Measurements from ENCODE around the gene GNRHR.

The GNRHR gene

GRCh38 chr4:67701517-67701850 is 52.7 kb downstream of the GNRHR start:
- TF ChIP-seq RAD21 (IDR thresholded peaks at IDR 0.05; ENCODE audit: low read depth) (no peak), FOXM1 (IDR thresholded peaks at IDR 0.05; ENCODE audit: borderline replicate concordance, low read depth) (no peak), EP300 (IDR thresholded peaks at IDR 0.05; ENCODE audit: borderline replicate concordance) (no peak), CREB1 (IDR thresholded peaks at IDR 0.05; ENCODE audit: low read depth) (no peak), USF1 (IDR thresholded peaks at IDR 0.05) (no peak), YY1 (IDR thresholded peaks at IDR 0.05; ENCODE audit: low read depth) (no peak), TAF1 (IDR thresholded peaks at IDR 0.05; ENCODE audit: low read depth) (no peak), ZBTB7A (IDR thresholded peaks at IDR 0.05; ENCODE audit: low read depth) (no peak)
- TF ChIP-seq, protein P1, sequence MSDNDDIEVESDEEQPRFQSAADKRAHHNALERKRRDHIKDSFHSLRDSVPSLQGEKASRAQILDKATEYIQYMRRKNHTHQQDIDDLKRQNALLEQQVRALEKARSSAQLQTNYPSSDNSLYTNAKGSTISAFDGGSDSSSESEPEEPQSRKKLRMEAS (IDR thresholded peaks at IDR 0.05) = no peak

DNA sequence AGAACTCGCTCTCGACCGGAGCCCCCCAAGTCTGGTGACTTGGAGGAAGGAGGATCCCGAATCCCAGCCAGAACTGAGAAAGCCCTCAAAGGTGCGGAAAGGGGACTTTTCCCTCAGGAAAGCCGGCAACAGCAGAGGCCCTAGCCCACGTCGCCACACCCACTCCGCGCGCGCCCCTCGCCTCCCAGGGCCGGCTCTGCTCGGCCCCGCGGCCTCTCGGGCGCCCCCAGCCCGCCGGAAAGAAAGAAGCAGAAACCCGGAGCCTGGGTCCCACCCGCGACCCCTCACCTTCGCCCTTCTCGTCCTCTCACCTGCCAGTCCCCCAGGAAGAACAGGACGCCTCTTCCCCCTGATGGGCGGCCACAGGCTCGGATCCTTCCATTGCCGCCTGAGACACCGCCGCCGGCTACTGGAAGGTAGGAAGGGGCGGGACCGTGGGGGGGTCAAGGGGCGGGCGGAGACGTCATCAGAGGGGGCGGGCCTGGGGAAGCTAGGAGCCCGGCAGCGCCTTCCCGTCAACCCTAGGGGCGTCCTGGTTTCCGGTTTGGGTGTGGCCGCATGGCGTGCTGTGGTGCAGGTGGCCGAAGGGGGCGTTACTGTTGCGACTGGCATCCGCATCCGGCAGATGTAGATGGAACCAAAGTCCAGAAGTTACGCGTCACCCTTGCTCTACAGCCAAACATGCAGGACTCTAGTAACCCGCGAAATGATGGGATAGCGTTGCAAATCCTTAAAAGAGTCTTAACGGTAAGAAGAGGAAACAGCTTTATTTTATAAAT is 53.3 kb downstream of the GNRHR start, which contains the start of gene UBA6:
UBA6 (minus strand) TSS at position 418 of the 779 bp plus-strand sequence; CDS start at position 382, 36 bp downstream.
- TF ChIP-seq NFIC (IDR thresholded peaks at IDR 0.05) = peak; percentile 14; the same call in 1 of the 2 replicates
- TF ChIP-seq TEAD4 (IDR thresholded peaks at IDR 0.05) = no peak
- no peak for TF ChIP-seq FOXM1 (IDR thresholded peaks at IDR 0.05; ENCODE audit: borderline replicate concordance, low read depth)
- peak; percentile 54 for TF ChIP-seq TCF12 (IDR thresholded peaks at IDR 0.05; ENCODE audit: low read depth)
- TF ChIP-seq CEBPB (IDR thresholded peaks at IDR 0.05) = no peak
- no peak for TF ChIP-seq EP300 (IDR thresholded peaks at IDR 0.05; ENCODE audit: borderline replicate concordance)
- peak; percentile 42; the same call in 1 of the 2 replicates for TF ChIP-seq USF1 (IDR thresholded peaks at IDR 0.05)
- TF ChIP-seq YY1 (IDR thresholded peaks at IDR 0.05; ENCODE audit: low read depth) = peak; percentile 82
- no peak for TF ChIP-seq EGR1 (IDR thresholded peaks at IDR 0.05)
- peak; percentile 74 for TF ChIP-seq TAF1 (IDR thresholded peaks at IDR 0.05; ENCODE audit: low read depth)
- no peak for TF ChIP-seq RAD21 (IDR thresholded peaks at IDR 0.05; ENCODE audit: low read depth)
- TF ChIP-seq, protein P1 (IDR thresholded peaks at IDR 0.05) = peak; percentile 86
- TF ChIP-seq CREB1 (IDR thresholded peaks at IDR 0.05; ENCODE audit: low read depth) = peak; percentile 53; the same call in 1 of the 2 replicates
- TF ChIP-seq REST (IDR thresholded peaks at IDR 0.05; ENCODE audit: low read depth) = no peak
- TF ChIP-seq ZBTB7A (IDR thresholded peaks at IDR 0.05; ENCODE audit: low read depth) = peak; percentile 87

GRCh38 chr4:67700116-67700737 is 54.0 kb downstream of the GNRHR start:
- TF ChIP-seq, protein P1 (IDR thresholded peaks at IDR 0.05) = no peak; the same call in 1 of the 2 replicates
- no peak for TF ChIP-seq RAD21 (IDR thresholded peaks at IDR 0.05; ENCODE audit: low read depth)
- TF ChIP-seq FOXM1 (IDR thresholded peaks at IDR 0.05; ENCODE audit: borderline replicate concordance, low read depth) = no peak
- TF ChIP-seq EGR1 (IDR thresholded peaks at IDR 0.05) = no peak
- no peak for TF ChIP-seq TEAD4 (IDR thresholded peaks at IDR 0.05)
- no peak for TF ChIP-seq ZBTB7A (IDR thresholded peaks at IDR 0.05; ENCODE audit: low read depth)
- no peak for TF ChIP-seq TCF12 (IDR thresholded peaks at IDR 0.05; ENCODE audit: low read depth)
- TF ChIP-seq TAF1 (IDR thresholded peaks at IDR 0.05; ENCODE audit: low read depth) = no peak
- TF ChIP-seq NFIC (IDR thresholded peaks at IDR 0.05) = no peak
- TF ChIP-seq CEBPB (IDR thresholded peaks at IDR 0.05) = no peak
- no peak for TF ChIP-seq YY1 (IDR thresholded peaks at IDR 0.05; ENCODE audit: low read depth)
- TF ChIP-seq REST (IDR thresholded peaks at IDR 0.05; ENCODE audit: low read depth) = no peak
- no peak for TF ChIP-seq EP300 (IDR thresholded peaks at IDR 0.05; ENCODE audit: borderline replicate concordance)

GRCh38 chr4:67699603-67700002 is 54.6 kb downstream of the GNRHR start:
- TF ChIP-seq NFIC (IDR thresholded peaks at IDR 0.05) (no peak), ZBTB7A (IDR thresholded peaks at IDR 0.05; ENCODE audit: low read depth) (no peak), YY1 (IDR thresholded peaks at IDR 0.05; ENCODE audit: low read depth) (no peak), CREB1 (IDR thresholded peaks at IDR 0.05; ENCODE audit: low read depth) (no peak), EP300 (IDR thresholded peaks at IDR 0.05; ENCODE audit: borderline replicate concordance) (no peak)

All from Ishikawa (cell line).